Duodenal mucosa (tissue), 2 donors: ENCODE data around the gene KLK12.

Experiments
- H3K27ac ChIP-seq: one replicate; pipeline ENCODE4 v1.7.0; 2013; ENCODE audit warnings: low read depth, low read length
- H3K27me3 ChIP-seq, 2 donors: one replicate each; pipeline ENCODE4 v1.7.0; 2013; ENCODE audit warnings: low read length in 2 of 2, control low read depth in 1 of 2; ENCODE audit not compliant: insufficient read depth in 2 of 2, control insufficient read depth in 1 of 2
- H3K36me3 ChIP-seq, 2 donors: one replicate each; pipeline ENCODE4 v1.7.0; 2013; ENCODE audit warnings: low read length in 2 of 2, control low read depth in 1 of 2; ENCODE audit not compliant: insufficient read depth in 2 of 2, control insufficient read depth in 1 of 2
- H3K4me1 ChIP-seq, 2 donors: one replicate each; pipeline ENCODE4 v1.7.0; 2013; ENCODE audit warnings: low read length in 2 of 2, control low read depth in 1 of 2; ENCODE audit not compliant: insufficient read depth in 2 of 2, control insufficient read depth in 1 of 2
- H3K4me3 ChIP-seq, 2 donors: one replicate each; pipeline ENCODE4 v1.7.0; 2013; ENCODE audit warnings: low read length in 2 of 2, low read depth in 1 of 2
- H3K9ac ChIP-seq, 2 donors: one replicate each; pipeline ENCODE4 v1.7.0; 2013; ENCODE audit warnings: low read length in 2 of 2, low read depth in 1 of 2
- H3K9me3 ChIP-seq, 2 donors: one replicate each; pipeline ENCODE4 v1.7.0; 2013; ENCODE audit warnings: low read length in 2 of 2, control low read depth in 1 of 2; ENCODE audit not compliant: control insufficient read depth in 1 of 2

KLK12 gene

GRCh38 chr19:51059715-51060114 is 24.9 kb upstream of the KLK12 start:
- no peaks in the 10 kb centered on the region for H3K36me3 ChIP-seq
- no peaks in the 10 kb centered on the region for H3K4me1 ChIP-seq
- H3K9me3 ChIP-seq = no peaks in the 10 kb centered on the region
- no peak overlapping the region for H3K4me3 ChIP-seq
- H3K27me3 ChIP-seq = peaks cover 0 to 6% of the 10 kb centered on the region in 2 donors
- H3K27ac ChIP-seq = no peak overlapping the region
- no peak overlapping the region for H3K9ac ChIP-seq

- H3K36me3 ChIP-seq = no peaks in the 10 kb centered on the region
- no peaks in the 10 kb centered on the region for H3K4me1 ChIP-seq
- H3K27me3 ChIP-seq = no peaks in the 10 kb centered on the region
- H3K27ac ChIP-seq = no peak overlapping the region
- H3K9ac ChIP-seq = no peak overlapping the region
- H3K4me3 ChIP-seq = no peak overlapping the region
- no peaks in the 10 kb centered on the region for H3K9me3 ChIP-seq
Observed at GRCh38 chr19:51055866-51056265, 21.1 kb upstream of the KLK12 start.

GRCh38 chr19:51047031-51047335 is 12.2 kb upstream of the KLK12 start:
- no peaks in the 10 kb centered on the region for H3K4me1 ChIP-seq
- H3K27ac ChIP-seq = no peak overlapping the region
- H3K9ac ChIP-seq = no peak overlapping the region

DNA sequence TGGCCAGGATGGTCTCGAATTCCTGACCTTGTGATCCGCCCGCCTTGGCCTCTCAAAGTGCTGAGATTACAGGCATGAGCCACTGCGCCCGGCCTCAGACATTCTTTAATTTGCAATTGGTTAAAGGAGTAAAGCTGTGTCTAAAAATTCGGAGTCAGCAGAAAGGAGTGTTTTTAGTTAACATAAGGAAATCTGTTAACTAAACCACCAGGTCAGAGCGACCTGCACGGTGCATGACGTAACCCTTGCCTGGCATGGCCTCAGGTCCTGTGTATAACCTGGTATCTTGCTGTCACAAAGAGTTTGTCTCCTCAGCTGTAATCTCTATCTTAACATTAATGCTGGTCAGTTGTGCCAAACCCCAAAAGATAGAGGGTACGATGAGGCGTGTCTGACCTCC is 9.5 kb upstream of the KLK12 start:
- Histone ChIP-seq H3K27ac (no peak overlapping the region), H3K36me3 (no peaks in the 10 kb centered on the region), H3K27me3 (no peaks in the 10 kb centered on the region), H3K4me3 (no peak overlapping the region), H3K9ac (no peak overlapping the region), H3K4me1 (no peaks in the 10 kb centered on the region), H3K9me3 (no peaks in the 10 kb centered on the region)

More at GRCh38 chr19:51047031-51047335, 12.2 kb upstream of the KLK12 start:
- no peaks in the 10 kb centered on the region for H3K36me3 ChIP-seq
- H3K27me3 ChIP-seq = no peaks in the 10 kb centered on the region
- no peaks in the 10 kb centered on the region for H3K9me3 ChIP-seq
- no peak overlapping the region for H3K4me3 ChIP-seq

DNA sequence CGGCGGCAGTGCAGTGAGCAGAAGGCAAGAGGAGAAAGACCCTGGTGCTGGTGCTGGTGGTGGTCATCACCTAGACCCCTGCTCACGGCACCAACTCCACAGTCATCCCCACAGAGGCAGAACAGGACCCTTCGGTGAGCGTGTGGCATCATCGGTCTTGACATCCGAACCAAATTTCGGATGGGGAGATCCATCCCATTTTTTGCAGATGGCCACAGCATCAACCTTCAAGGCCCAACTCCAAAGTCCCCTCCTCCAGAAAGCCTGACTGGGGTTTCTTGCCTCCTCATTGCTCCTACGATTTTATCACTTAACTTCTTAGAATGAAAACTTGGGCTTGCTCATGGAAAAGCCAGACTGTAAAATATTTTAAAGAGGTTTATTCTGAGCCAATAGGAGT is 8.7 kb upstream of the KLK12 start:
- no peak overlapping the region for H3K4me3 ChIP-seq
- no peaks in the 10 kb centered on the region for H3K27me3 ChIP-seq
- H3K27ac ChIP-seq = no peak overlapping the region
- H3K9me3 ChIP-seq = no peaks in the 10 kb centered on the region
- H3K4me1 ChIP-seq = no peaks in the 10 kb centered on the region
- H3K36me3 ChIP-seq = no peaks in the 10 kb centered on the region
- H3K9ac ChIP-seq = no peak overlapping the region

GRCh38 chr19:51040151-51040550 is 5.3 kb upstream of the KLK12 start:
- Histone ChIP-seq H3K9ac (no peak overlapping the region), H3K4me1 (no peaks in the 10 kb centered on the region), H3K36me3 (no peaks in the 10 kb centered on the region), H3K9me3 (no peaks in the 10 kb centered on the region), H3K27me3 (no peaks in the 10 kb centered on the region), H3K27ac (no peak overlapping the region), H3K4me3 (no peak overlapping the region)

DNA sequence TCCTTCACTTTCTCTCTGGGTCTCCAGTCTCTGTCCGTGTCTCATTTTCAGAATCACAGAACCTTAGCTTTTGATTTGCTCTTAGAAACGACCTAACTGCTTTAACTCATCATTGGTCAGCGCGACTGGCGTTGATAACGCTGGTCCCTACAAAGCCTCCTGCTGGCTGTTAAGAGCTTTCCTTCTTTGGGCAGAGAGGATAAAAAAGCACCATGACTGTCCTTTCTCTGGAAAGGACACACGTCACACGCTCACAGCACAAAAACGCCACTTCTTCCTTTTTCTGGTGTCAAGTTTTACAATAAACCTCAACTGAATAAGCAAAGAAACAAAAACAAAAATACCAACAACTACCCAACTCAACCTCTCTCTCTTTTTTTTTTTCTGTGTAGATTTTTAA is 1.7 kb upstream of the KLK12 start:
- H3K9me3 ChIP-seq = no peaks in the 10 kb centered on the region
- no peaks in the 10 kb centered on the region for H3K36me3 ChIP-seq
- no peaks in the 10 kb centered on the region for H3K4me1 ChIP-seq
- no peaks in the 10 kb centered on the region for H3K27me3 ChIP-seq
- no peak overlapping the region for H3K9ac ChIP-seq
- no peak overlapping the region for H3K4me3 ChIP-seq
- H3K27ac ChIP-seq = no peak overlapping the region

GRCh38 chr19:51031880-51032225 is 2.9 kb downstream of the KLK12 start:
- Histone ChIP-seq H3K9ac (no peak overlapping the region), H3K27me3 (peaks cover 0 to 5% of the 10 kb centered on the region in 2 donors), H3K4me1 (no peaks in the 10 kb centered on the region), H3K27ac (no peak overlapping the region), H3K36me3 (no peaks in the 10 kb centered on the region), H3K9me3 (no peaks in the 10 kb centered on the region), H3K4me3 (no peak overlapping the region)

GRCh38 chr19:51031220-51031879 is 3.5 kb downstream of the KLK12 start:
- H3K27me3 ChIP-seq = peaks cover 5 to 10% of the 10 kb centered on the region in 2 donors

DNA sequence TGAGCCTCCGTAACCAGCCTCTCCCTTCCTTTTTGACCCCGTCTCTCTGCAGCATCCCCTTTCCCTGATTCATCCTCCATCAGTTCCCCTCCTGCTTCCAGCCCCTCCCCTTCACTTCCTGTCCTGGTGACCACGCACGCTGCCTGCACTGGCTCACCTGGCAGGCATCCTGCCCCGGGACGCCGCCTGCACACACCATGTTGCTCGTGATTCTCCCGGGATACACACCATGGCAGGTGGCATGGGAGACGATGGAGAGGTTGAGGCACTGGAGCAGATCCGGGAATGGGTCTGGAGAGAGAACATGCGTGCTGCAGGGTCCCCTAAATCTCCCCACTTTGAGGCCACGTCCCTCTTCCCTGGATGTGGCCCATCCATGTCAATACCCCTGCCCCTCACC is 4.2 kb downstream of the KLK12 start:
- Histone ChIP-seq H3K4me1 (no peaks in the 10 kb centered on the region), H3K9ac (no peak overlapping the region), H3K4me3 (no peak overlapping the region), H3K27me3 (peaks cover 11 to 14% of the 10 kb centered on the region in 2 donors), H3K9me3 (no peaks in the 10 kb centered on the region), H3K36me3 (no peaks in the 10 kb centered on the region), H3K27ac (no peak overlapping the region)

More at GRCh38 chr19:51031220-51031879, 3.5 kb downstream of the KLK12 start:
- no peaks in the 10 kb centered on the region for H3K9me3 ChIP-seq
- no peaks in the 10 kb centered on the region for H3K36me3 ChIP-seq
- H3K4me3 ChIP-seq = no peak overlapping the region
- H3K27ac ChIP-seq = no peak overlapping the region
- H3K4me1 ChIP-seq = no peaks in the 10 kb centered on the region
- H3K9ac ChIP-seq = no peak overlapping the region

DNA sequence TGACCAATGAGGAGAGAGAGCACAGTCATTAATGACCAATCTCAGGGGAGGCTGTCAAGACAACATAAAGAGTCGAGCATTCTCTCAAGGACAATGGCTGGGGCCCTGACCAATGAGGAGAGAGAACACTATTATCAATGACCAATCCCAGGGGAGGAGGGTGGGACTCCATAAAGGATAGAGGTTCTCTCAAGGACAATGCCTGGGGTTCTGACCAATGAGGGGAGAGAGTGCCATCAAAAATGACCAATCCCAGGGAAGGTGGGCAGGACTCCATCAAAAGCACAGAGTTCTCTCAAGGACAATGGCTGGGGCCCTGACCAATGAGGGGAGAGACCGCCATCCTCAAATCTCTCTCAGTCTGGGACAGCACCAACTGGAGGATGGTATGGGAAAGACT is 5.1 kb downstream of the KLK12 start:
- Histone ChIP-seq H3K27me3 (peaks cover 11 to 14% of the 10 kb centered on the region in 2 donors), H3K4me1 (no peaks in the 10 kb centered on the region), H3K4me3 (no peak overlapping the region), H3K9me3 (no peaks in the 10 kb centered on the region), H3K9ac (no peak overlapping the region), H3K36me3 (no peaks in the 10 kb centered on the region), H3K27ac (no peak overlapping the region)
